C4-2B (cell line): ENCODE data around the gene VDAC2.

Source experiments
- CTCF ChIP-seq: fragments of 450-650 bp; conservative IDR thresholded peaks from 2 replicates; pipeline ENCODE4 v1.5.1; 2017; ENCODE audit warnings: mild to moderate bottlenecking
- ZFX ChIP-seq: fragments of 450-650 bp; IDR thresholded peaks from 2 replicates; pipeline ENCODE4 v1.6.1; 2017

GRCh38 chr10:75238182-75239095 lies 27.8 kb downstream of the VDAC2 start:
- TF ChIP-seq CTCF (no peak), ZFX (no peak)
